GM20431 (cell line): Measurements from ENCODE around the gene CCDC40.

ENCODE experiments used
- in situ Hi-C: fragments of 300-500 bp; cut with MseI, MboI; formaldehyde crosslinking; loops from one replicate; pipeline ENCODE4 v1.15.0; 2020; ENCODE audit warnings: low sequenced_read_pairs; ENCODE audit not compliant: unreplicated experiment

The CCDC40 gene

DNA sequence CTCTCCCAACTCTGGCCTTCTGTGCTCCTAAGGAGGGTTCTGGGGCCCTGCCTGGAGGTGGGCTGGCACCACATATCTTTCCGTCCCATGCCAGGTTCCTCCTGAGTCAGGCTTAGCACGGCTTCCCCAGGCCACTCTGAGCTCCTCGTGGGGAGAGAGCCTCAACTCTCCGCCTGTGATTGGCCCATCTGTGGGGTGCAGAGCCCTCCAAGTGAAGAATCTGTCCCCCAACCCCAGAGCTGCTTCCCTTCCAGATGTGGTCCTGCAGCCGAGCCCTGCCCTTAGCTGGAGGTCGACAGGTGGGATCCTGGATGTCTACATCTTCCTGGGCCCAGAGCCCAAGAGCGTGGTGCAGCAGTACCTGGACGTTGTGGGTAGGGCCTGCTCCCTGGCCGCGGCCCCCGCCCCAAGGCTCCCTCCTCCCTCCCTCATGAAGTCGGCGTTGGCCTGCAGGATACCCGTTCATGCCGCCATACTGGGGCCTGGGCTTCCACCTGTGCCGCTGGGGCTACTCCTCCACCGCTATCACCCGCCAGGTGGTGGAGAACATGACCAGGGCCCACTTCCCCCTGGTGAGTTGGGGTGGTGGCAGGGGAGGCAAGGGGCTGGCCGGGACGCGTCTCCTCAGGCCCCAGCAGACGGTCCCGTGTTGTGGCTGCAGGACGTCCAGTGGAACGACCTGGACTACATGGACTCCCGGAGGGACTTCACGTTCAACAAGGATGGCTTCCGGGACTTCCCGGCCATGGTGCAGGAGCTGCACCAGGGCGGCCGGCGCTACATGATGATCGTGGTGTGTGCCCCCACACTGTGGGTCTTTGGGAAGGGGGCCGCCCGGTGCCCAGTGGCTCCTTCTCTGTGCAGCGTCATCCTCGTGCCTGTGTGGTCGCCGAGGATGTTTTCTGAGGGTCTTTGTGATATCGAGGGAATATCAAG is 71.9 kb downstream of the CCDC40 start:
- in situ Hi-C loops: no loop called here

- in situ Hi-C loops: no loop called here
Observed at GRCh38 chr17:80109066-80109660, 72.7 kb downstream of the CCDC40 start.

- in situ Hi-C loops: no loop called here
Observed at GRCh38 chr17:80109713-80110446, 73.4 kb downstream of the CCDC40 start.

DNA sequence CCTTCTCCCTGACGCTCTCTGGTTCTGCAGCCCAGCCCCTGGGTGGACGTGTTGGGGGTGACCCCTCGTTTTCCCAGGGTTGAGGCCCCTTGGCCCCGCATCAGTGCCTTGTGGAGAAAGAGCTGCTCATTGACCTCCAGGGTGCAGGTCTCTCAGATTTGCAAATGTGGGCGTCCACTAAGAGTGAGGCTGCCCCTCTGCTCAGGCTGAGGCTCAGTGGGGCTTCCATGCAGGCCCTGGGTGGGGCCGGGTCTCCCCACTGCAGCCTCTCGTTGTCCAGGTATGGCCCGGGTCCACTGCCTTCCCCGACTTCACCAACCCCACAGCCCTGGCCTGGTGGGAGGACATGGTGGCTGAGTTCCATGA is 74.0 kb downstream of the CCDC40 start:
- in situ Hi-C loops: no loop called here

GRCh38 chr17:80110927-80111701 is 74.7 kb downstream of the CCDC40 start:
- in situ Hi-C loops: no loop called here

GRCh38 chr17:80111702-80112470 is 75.4 kb downstream of the CCDC40 start:
- in situ Hi-C loops: no loop called here

GRCh38 chr17:80112471-80113032 is 76.1 kb downstream of the CCDC40 start:
- in situ Hi-C loops: no loop called here

GRCh38 chr17:80113033-80113484 is 76.6 kb downstream of the CCDC40 start:
- in situ Hi-C loops: no loop called here

- in situ Hi-C loops: no loop called here
Observed at GRCh38 chr17:80114758-80115157, 78.3 kb downstream of the CCDC40 start.

DNA sequence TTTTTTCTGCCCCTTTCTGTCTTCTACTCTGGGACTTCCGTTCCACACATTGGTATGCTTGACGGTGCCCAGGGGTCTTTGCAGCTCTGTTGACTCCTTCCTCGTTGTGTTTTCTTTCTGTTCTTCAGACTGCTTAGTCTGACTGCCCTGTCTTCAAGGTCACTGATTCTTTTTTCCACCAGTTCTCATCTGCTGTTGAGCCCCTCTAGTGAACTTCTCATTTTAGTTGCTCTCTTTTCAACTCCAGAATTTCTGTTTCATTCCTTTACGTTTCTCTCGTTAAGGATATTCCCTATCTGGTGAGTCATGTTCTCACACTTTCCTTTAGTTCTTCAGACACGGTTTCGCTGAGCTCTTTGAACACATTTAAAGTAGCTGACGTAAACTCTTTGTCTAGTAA is 78.7 kb downstream of the CCDC40 start:
- in situ Hi-C loops: no loop called here

- in situ Hi-C loops: no loop called here
Observed at GRCh38 chr17:80116276-80116920, 80.0 kb downstream of the CCDC40 start.

DNA sequence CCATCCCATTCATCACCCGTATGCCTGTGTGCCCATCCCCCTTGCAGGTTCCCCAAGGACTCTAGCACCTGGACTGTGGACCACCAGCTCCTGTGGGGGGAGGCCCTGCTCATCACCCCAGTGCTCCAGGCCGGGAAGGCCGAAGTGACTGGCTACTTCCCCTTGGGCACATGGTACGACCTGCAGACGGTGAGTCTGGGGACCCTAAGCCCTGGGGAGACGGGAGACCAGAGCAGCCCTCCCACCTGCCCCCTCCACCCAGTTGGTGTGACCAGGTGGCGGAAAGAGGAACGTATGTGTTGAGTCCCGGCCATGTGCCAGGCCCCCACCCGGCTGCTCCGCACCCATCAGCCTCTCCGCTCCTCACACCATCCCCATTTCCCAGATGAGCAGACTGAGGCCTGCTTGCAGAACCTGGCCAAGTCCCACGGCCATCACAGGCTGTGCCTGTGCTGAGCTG is 80.5 kb downstream of the CCDC40 start:
- in situ Hi-C loops: no loop called here

GRCh38 chr17:80117491-80118401 is 81.3 kb downstream of the CCDC40 start:
- in situ Hi-C loops: no loop called here

- in situ Hi-C loops: no loop called here
Observed at GRCh38 chr17:80118601-80119270, 82.3 kb downstream of the CCDC40 start.

DNA sequence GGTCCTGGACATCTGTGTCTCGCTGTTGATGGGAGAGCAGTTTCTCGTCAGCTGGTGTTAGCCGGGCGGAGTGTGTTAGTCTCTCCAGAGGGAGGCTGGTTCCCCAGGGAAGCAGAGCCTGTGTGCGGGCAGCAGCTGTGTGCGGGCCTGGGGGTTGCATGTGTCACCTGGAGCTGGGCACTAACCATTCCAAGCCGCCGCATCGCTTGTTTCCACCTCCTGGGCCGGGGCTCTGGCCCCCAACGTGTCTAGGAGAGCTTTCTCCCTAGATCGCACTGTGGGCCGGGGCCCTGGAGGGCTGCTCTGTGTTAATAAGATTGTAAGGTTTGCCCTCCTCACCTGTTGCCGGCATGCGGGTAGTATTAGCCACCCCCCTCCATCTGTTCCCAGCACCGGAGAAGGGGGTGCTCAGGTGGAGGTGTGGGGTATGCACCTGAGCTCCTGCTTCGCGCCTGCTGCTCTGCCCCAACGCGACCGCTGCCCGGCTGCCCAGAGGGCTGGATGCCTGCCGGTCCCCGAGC is 82.9 kb downstream of the CCDC40 start:
- in situ Hi-C loops: no loop called here

DNA sequence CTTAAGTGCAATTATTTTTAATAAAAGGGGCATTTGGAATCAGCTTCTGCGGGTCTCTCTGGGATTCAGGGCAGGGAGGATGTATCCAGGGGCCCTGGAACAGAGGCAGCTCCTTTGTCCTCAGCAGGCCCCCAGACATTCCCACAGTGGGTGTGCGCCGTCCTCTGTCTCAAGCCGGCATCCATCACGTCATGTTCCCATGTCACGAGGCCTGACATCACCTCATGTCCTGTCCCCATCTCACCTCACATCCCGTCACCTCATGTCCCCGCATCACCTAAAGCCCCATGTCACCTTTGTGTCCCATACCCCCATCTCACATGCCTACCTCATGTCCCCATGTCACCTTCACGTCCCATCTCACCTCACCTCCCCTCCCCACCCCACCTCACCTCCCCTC is 83.4 kb downstream of the CCDC40 start:
- in situ Hi-C loops: no loop called here
